C4-2B (cell line): ENCODE data around the gene P2RY2.

Experiments
- H3K27ac ChIP-seq: fragments of 450-650 bp; 2 replicates; pipeline ENCODE4 v1.5.1; 2017
- CTCF ChIP-seq: fragments of 450-650 bp; conservative IDR thresholded peaks from 2 replicates; pipeline ENCODE4 v1.5.1; 2017; ENCODE audit warnings: mild to moderate bottlenecking
- ZFX ChIP-seq: fragments of 450-650 bp; IDR thresholded peaks from 2 replicates; pipeline ENCODE4 v1.6.1; 2017

P2RY2 gene

GRCh38 chr11:73218106-73218829 is at the start of gene P2RY2:
TSS of gene P2RY2 (plus strand) at chr11:73218281. CDS start at chr11:73234160, 15,879 bp downstream.
- H3K27ac ChIP-seq: peak within 1 kb of the TSS; percentile 18; the same call in 1 of the 2 replicates
- TF ChIP-seq ZFX (peak; percentile 23; the same call in 1 of the 2 replicates), CTCF (peak; percentile 71)

- no peak for TF ChIP-seq ZFX
- TF ChIP-seq CTCF: no peak
- H3K27ac ChIP-seq: no peak overlapping the region
These were observed 49.0 kb upstream of the P2RY2 start for GRCh38 chr11:73168925-73169579.

GRCh38 chr11:73170140-73170539 is 47.9 kb upstream of the P2RY2 start:
- no peak for TF ChIP-seq ZFX
- no peak for TF ChIP-seq CTCF
- no peak overlapping the region for H3K27ac ChIP-seq

- H3K27ac ChIP-seq: no peak overlapping the region
- TF ChIP-seq CTCF (no peak), ZFX (no peak)
These were observed 46.5 kb upstream of the P2RY2 start for GRCh38 chr11:73171436-73172161.

GRCh38 chr11:73172992-73173656 is 45.0 kb upstream of the P2RY2 start:
- TF ChIP-seq CTCF: no peak
- H3K27ac ChIP-seq: no peak overlapping the region

- TF ChIP-seq CTCF (no peak), ZFX (no peak)
- no peak overlapping the region for H3K27ac ChIP-seq
These were observed 44.2 kb upstream of the P2RY2 start for GRCh38 chr11:73173755-73174494.
